HG03025 (cell line): ENCODE data around the gene ZNF691.
"Not testable (repeated sequence)": the region's sequence is repeated elsewhere in the genome, so short reads cannot be mapped to it uniquely, and the experiment has no call there.

Source experiments
- ATAC-seq: cut with Tn5 transposase; IDR thresholded peaks from one replicate; pipeline ENCODE4 v1.9.1; 2021; ENCODE audit warnings: mild to moderate bottlenecking, moderate library complexity; ENCODE audit not compliant: unreplicated experiment, low FRiP score

The ZNF691 gene

GRCh38 chr1:42899960-42900359 is 53.5 kb downstream of the ZNF691 start:
- not testable (repeated sequence) for ATAC-seq
